ENCODE data around the gene TMEM175.

TMEM175 gene

DNA sequence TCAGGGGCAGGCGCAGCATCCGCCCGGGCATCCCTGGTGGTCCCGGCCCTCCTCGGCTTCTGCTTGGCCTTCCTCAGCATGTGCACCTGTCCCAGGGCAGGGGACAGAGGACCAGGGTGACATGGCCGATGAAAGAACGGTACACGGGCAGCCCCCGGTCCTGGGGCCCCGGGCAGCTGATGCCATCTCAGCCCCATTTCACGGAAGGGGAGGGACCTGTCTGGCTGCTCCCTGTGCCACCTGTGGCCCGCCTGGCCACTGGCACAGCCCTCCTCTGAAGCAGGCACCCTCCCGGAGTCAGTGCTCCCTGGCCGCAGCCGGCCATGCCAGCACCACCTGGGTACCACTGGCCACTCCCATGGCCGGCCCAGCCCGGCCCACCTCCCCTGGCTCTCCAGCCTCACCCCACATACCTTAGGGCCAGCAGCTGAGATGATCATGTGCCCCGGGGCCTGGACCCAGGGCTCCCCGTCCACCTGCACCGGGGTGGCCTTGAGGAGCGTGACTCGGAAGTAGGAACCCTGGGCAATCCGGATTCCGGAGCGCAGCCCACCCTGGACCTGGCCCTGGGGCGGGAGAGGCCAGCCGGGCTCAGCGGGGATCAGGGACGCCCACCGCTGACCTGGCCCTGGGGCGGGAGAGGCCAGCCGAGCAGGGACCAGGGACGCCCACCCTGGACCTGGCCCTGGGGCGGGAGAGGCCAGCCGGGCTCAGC is 28.5 kb downstream of the TMEM175 start:
- DNase-seq, result no peak

DNA sequence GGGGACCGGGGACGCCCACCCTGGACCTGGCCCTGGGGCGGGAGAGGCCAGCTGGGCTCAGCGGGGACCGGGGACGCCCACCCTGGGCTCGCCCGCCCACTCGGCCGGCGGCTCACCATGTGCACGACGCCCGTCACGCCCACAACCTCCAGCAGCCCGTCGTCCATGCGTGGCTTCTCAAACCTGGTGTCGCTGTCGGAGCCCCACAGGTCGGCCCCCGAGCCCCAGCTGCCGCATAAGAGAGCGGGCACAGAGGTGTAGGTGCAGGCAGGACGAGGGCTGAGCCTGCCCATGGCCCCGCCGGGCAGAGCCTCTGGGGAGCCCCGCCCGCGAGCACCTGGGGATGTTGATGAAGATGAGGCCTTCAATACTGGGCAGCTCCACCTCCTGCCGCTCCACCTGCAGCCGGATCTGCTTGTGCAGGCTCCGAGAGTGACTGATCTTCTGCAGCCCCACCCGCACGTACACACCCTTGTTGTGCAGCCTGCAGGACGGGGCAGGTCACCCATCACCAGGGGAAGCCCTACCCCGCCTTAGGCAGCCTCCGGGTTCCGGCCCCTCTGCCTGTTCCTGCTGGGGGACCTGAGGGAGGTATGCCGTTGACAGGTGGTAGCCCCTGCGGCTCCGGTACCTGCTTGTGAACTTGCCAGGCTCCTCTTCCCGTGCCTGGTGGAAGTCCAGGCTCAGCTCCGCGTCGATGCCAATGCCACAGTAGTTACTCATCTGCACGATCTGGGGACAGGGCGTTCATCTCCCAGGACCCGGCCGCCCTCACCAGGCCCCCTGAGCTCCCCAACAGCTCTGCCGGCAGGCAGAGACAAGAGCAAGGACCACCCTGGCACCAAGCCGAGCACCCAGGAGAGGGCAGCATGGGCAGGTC is 29.3 kb downstream of the TMEM175 start:
- no peak for DNase-seq

DNA sequence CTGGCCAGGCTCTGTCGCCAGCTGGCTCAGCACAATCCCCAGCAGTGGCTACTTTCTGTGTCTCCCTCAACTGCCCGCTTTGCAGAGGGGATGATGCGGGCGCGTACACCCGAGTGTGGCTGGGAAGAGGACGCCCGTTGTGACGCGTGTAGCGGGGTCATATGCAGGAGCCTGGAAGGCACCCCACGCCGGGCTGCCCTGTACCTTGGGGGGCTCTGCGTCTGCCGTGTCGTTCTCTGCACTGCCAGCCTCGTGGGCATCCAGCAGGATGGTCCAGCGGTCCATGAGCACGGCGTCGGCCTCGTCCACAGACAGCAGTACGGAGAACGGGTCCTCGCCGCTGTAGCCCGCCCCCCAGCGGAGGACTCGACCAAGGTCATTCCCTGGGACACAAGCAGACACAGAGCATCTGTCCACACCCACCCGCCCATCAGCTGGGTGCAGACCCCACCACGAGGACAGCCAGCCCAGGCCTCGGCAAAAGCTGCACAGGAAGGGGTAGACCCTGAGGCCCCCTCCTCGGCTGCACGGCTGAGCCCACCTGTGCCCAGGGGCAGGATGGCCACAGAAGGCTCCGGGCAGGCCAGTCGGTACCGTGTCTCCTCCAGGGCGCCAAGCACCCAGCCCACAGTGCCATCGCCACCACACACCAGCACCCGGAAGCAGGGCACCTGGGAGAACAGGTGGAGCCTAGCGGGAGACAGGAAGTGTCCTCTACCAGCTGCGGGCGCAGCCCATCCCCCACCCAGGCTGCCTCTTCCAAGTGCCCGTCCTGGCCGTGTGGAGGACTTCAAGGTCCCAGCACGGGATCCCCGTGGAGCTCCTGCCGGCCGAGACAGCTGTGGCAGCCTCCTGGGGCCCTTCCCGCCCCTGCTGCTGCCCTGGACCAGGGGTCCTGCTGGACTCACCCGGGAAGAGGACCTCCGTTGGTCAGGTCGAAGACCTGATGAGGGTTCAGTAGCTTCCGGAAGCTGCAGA is 30.3 kb downstream of the TMEM175 start:
- DNase-seq, result no peak

- no peak for DNase-seq
Measured at GRCh38 chr4:963276-964225, 31.3 kb downstream of the TMEM175 start.

DNA sequence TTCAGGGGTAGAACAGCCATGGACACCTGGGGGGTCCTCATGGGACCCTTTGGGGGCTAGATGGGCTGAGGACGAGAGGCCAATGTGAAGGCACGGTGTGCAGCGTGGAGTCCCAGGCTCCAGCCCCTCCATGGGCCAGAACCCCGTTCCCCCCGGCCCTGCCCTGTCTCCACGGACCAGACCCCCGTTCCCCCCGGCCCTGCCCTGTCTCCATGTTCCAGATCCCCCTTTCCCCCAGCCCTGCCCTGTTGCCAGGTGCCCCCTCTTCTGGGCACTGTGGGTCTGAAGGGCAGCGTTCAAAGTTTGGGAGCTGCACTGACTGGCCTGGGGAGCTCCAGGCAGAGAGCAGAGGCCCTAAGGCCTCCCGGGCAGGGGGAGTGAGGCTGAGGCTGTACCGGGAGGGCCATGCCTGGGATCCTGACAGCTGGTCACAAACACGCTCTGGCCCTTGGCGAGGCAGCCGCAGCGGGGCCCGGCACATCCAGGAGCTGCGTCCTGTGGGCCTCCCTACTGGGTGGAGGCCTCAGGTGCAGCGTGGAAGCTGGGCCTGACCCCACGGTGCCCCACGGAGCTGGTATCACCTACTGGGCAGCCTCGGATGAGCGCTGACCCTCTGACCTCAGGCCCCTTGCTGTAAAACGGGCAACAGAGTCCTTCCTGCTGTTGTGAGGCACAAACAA is 32.2 kb downstream of the TMEM175 start:
- no peak for DNase-seq

DNA sequence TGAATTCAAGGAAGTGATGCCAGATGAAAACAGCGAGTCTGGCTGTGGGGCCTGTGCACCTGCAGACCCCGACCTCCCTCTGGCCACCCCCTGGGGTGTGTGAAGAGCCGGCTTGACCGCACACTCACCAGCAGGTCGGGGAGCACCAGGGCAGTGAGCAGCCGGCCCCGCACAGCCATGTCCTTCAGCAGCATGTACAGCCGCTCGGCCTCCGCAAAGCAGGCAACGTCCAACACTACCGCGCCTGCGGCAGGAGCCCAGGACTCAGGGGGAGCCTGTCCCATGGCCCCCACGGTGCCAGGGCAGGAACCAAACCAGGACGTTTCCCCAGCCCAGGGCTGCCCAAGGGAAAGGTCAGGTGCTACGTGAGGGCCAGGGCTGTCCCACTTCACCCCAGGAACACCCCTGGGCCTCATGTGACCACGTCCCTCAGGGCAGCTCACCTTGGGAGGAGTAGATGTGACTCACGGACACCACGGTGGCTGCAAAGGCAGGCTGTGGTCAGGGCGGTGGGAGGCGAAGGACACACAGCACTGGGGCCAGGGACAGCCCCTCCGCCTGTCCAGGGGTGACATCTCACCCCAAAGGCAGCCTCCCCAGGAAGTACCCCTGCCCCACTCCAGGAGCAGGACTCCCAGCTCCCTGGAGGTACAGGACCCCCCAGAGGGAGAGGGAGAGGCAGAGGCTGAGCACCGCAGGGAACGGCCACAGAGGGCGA is 32.9 kb downstream of the TMEM175 start:
- no peak for DNase-seq

- DNase-seq, result no peak
Measured at GRCh38 chr4:965766-966134, 33.5 kb downstream of the TMEM175 start.

GRCh38 chr4:966266-967112 is 34.2 kb downstream of the TMEM175 start:
- DNase-seq, result no peak

- no peak for DNase-seq
Measured at GRCh38 chr4:967113-968104, 35.1 kb downstream of the TMEM175 start.

DNA sequence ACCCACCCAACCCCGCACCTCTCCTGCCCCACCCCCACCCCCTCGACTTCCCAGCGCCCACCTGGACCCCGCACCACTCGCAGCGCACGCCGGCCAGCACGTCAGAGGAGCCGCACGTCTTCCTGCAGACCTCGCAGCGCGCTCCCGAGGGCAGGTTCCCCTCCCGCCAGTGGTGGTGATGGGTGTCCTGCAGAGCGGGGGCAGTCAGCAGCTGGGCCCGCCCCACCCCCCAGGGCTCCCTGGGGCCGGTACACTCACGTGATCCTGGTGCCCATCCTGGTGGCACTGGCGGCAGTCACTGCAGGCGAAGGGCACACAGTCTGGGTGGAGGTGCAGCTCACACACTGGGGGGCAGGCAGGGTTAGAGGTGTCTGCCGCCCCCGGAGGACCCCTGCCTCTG is 36.0 kb downstream of the TMEM175 start:
- DNase-seq, result no peak

GRCh38 chr4:968621-969394 is 36.5 kb downstream of the TMEM175 start:
- no peak for DNase-seq

DNA sequence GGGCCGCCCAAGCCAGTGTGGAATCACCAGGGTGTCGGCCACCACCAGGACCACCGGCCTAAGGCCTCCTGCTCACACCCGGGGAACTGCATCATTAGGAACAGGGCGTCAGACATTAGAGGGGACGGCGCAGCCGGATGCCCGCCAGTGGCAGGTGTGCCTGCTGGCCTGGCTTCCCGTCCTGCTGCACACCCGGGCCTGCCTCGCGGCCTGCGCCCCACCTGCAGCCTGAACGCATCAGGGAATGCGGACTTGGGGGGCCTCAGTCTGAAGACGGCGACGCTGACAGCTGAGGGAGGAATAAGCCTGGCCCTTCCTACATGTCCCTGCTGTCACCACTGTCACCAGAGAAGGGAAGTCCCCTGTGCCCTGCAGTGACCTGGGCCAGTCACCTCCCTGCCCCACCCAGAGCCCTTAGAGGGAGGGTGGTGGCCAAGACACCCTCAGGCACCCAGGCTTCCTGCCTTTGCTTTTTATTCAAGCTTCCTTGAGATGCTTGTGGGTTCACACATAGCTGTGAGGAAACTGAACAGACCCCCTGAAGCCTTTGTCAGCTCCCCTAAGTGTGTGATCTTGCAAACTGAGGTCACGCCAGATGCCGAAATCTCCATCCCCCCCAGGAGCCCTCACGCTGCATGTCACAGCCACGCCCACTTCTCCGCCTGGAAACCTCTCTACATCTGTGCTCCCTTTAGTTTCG is 37.9 kb downstream of the TMEM175 start:
- DNase-seq, result no peak

DNA sequence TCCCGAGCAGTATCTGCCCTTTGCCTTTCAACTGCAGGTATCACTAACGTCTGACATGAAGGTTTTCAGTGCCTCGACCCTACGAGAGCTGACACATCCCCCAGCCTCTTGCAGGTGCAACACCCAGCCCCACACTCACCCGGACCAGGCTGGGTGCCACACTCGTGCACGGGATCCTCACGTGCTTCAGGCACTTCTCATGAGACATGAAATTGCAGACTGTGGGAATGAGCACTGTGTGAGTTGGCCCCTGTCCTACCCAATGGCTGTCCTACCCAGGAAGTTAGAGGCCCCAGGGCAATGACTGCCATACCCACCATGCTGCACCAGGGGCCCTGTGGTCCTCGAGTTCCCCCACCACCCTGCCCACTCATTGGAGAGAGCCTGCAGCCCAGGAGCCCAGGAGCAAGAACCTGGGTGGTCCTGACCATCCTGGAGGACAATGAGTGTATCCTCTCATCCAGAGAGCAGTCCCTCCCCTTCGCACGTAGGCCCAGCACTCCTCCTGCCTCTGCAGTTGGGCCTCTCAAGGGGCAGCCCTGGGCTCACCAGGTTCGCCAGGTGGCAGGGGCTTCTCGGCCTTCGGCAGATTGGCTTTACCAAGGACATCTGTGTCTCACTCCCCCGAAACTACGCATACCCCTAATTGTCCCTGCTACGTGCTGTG is 38.7 kb downstream of the TMEM175 start:
- no peak for DNase-seq

GRCh38 chr4:971666-972500 is 39.6 kb downstream of the TMEM175 start:
- no peak for DNase-seq
